ACC112 (cell line): ENCODE measurements around the gene GTF2H3.
A peak's percentile ranks its signal among the peaks of the same experiment; 100 is the strongest.
"Not testable (repeated sequence)": the region's sequence is repeated elsewhere in the genome, so short reads cannot be mapped to it uniquely, and the experiment has no call there.

Source experiments
- H2AFZ ChIP-seq: fragments of 200-600 bp; sonication (generic); one replicate; pipeline ENCODE4 v1.6.0; 2017; ENCODE audit warnings: antibody characterized with exemption, low read length; ENCODE audit not compliant: unreplicated experiment
- H3K27ac ChIP-seq: fragments of 200-600 bp; sonication (generic); 2 replicates; pipeline ENCODE4 v1.5.1; 2014; ENCODE audit warnings: low read depth, mild to moderate bottlenecking, antibody characterized with exemption, low read length, moderate library complexity
- H3K27me3 ChIP-seq: fragments of 200-600 bp; sonication (generic); 2 replicates; pipeline ENCODE4 v1.6.1; 2014; ENCODE audit warnings: mild to moderate bottlenecking, antibody characterized with exemption, low read length, moderate library complexity, mixed read lengths; ENCODE audit not compliant: insufficient read depth
- H3K36me3 ChIP-seq: fragments of 200-600 bp; sonication (generic); 2 replicates; pipeline ENCODE4 v1.6.1; 2016; ENCODE audit warnings: mild to moderate bottlenecking, antibody characterized with exemption, low read length, moderate library complexity, mixed read lengths; ENCODE audit not compliant: insufficient read depth
- H3K4me1 ChIP-seq: fragments of 200-600 bp; sonication (generic); one replicate; pipeline ENCODE4 v1.6.1; 2016; ENCODE audit warnings: low read length, mixed read lengths; ENCODE audit not compliant: insufficient read depth, unreplicated experiment, control insufficient read depth
- H3K4me3 ChIP-seq: fragments of 200-600 bp; sonication (generic); 2 replicates; pipeline ENCODE4 v1.5.1; 2014; ENCODE audit warnings: mild to moderate bottlenecking, low read depth, low read length
- H3K79me2 ChIP-seq: fragments of 200-600 bp; sonication (generic); one replicate; pipeline ENCODE4 v1.6.0; 2016; ENCODE audit warnings: low read length; ENCODE audit not compliant: control insufficient read depth, unreplicated experiment, insufficient read depth

Gene GTF2H3

GRCh38 chr12:123633379-123634141 is at the start of gene GTF2H3, which contains the start of gene EIF2B1:
GTF2H3 (plus strand) TSS chr12:123633829; CDS start chr12:123633860, 31 bp downstream.
EIF2B1 (minus strand) TSS chr12:123633686; CDS start chr12:123633557, 129 bp downstream.
- H3K36me3 ChIP-seq, result 0 out of 2 replicates have a peak, but pooled peaks cover 3% of the 10 kb centered on the region
- H3K4me1 ChIP-seq, result peaks cover 6% of the 10 kb centered on the region
- H3K27ac ChIP-seq, result peak within 1 kb of the TSS; percentile 61
- peak within 1 kb of the TSS; percentile 88 for H3K4me3 ChIP-seq
- H3K27me3 ChIP-seq, result no peaks in the 10 kb centered on the region
- H2AFZ ChIP-seq, result peak within 1 kb of the TSS; percentile 70
- peaks cover 49% of the 10 kb centered on the region for H3K79me2 ChIP-seq

DNA sequence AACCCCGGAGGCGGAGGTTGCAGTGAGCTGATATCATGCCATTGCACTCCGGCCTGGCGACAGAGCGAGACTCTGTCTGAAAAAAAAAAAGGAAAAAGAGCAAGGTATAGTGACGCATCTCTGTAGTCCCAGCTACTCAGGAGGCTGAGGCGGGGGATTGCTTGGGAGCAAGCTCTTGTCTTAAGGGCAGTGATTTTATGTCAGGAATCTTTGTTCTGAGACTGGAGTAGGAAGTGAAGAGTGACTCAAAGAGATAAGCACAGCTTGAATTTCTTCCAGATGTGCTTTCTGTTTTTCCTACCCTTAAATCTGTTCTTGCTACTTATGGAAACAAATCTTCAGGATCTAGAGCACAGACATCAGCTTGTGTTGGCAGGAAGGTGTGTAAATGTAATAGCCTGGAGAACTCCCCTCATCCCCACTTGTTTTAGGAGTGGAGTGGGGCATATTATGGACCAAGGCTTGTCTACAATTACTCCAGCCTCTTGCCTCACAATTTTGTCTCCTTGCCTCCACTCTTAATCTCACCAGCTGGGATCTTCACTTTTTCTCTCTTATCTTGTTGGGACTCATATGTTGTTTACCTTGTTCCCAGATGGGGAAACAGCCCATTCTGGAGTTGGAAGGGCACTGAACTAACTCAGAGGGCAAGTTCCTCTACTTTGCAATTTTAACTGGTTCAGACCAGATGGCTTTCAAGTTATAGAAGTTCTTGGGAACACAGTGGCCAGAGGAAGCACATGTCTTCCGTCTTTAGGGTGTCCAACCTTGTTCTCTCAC is 41.7 kb upstream of the GTF2H3 start:
- H3K79me2 ChIP-seq, result peaks cover 71% of the 10 kb centered on the region

DNA sequence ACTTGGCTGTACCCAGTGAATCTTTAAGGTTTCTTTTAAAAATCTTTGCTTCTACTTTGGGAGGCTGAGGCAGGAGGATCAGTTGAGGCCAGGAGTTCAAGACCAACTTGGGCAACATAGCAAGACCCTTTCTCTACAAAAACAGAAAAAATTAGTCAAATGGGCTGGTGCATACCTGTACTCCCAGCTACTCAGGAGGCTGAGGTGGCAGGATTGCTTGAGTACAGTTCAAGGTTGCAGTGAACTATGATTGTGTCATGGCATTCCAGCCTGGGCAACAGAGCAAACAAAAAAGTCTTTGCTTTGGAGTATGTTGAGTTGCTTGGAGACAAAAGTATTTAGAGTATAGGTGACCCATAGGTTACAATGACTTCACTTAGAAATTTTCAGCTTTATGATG is 37.9 kb upstream of the GTF2H3 start:
- H3K79me2 ChIP-seq, result peaks cover 45% of the 10 kb centered on the region
- H3K27ac ChIP-seq, result peak overlapping the region; percentile 42
- peaks cover 32% of the 10 kb centered on the region for H3K36me3 ChIP-seq
- no peak overlapping the region for H2AFZ ChIP-seq
- H3K27me3 ChIP-seq, result no peaks in the 10 kb centered on the region
- no peak overlapping the region for H3K4me3 ChIP-seq
- H3K4me1 ChIP-seq, result peaks cover 20% of the 10 kb centered on the region

More for the DNA sequence above, 41.7 kb upstream of the GTF2H3 start:
- H3K27ac ChIP-seq, result peak overlapping the region; percentile 63
- H3K4me1 ChIP-seq, result peaks cover 44% of the 10 kb centered on the region
- H3K36me3 ChIP-seq, result peaks cover 30% of the 10 kb centered on the region
- no peaks in the 10 kb centered on the region for H3K27me3 ChIP-seq
- H3K4me3 ChIP-seq, result no peak overlapping the region
- H2AFZ ChIP-seq, result no peak overlapping the region

GRCh38 chr12:123597100-123597499 is 36.5 kb upstream of the GTF2H3 start:
- H3K4me1 ChIP-seq, result peaks cover 9% of the 10 kb centered on the region
- H3K27ac ChIP-seq, result peak overlapping the region; percentile 32
- no peaks in the 10 kb centered on the region for H3K27me3 ChIP-seq
- peaks cover 28% of the 10 kb centered on the region for H3K36me3 ChIP-seq
- H3K4me3 ChIP-seq, result no peak overlapping the region
- H3K79me2 ChIP-seq, result peaks cover 39% of the 10 kb centered on the region
- no peak overlapping the region for H2AFZ ChIP-seq

GRCh38 chr12:123598522-123598921 is 35.1 kb upstream of the GTF2H3 start:
- Histone ChIP-seq H3K36me3 (peaks cover 28% of the 10 kb centered on the region), H3K79me2 (peaks cover 39% of the 10 kb centered on the region), H3K4me3 (no peak overlapping the region), H3K4me1 (peaks cover 7% of the 10 kb centered on the region), H2AFZ (no peak overlapping the region), H3K27ac (no peak overlapping the region), H3K27me3 (no peaks in the 10 kb centered on the region)

DNA sequence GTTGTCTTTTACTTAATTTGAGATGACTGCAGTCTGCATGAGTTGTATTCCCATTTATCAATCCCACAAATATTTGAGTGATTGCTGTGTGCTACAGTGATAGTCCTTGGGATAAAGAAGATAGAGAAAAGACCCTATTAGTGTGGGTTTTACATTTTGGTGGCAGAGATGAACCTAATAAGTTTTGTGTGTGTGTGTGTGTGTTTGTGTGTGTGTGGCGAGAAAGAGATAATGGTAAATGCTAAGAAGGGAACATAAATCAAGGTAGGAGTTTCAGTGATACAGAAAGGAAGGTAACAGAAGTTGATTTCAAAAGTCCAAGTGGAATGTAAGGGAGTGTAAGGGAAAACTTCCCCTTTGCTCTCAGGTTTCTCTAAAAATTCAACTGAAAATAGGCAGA is 34.3 kb upstream of the GTF2H3 start:
- no peaks in the 10 kb centered on the region for H3K27me3 ChIP-seq
- H2AFZ ChIP-seq, result no peak overlapping the region
- H3K36me3 ChIP-seq, result peaks cover 28% of the 10 kb centered on the region
- peaks cover 7% of the 10 kb centered on the region for H3K4me1 ChIP-seq
- no peak overlapping the region for H3K27ac ChIP-seq
- peaks cover 42% of the 10 kb centered on the region for H3K79me2 ChIP-seq
- no peak overlapping the region for H3K4me3 ChIP-seq

GRCh38 chr12:123599721-123600120 is 33.9 kb upstream of the GTF2H3 start:
- H3K27ac ChIP-seq, result no peak overlapping the region
- peaks cover 7% of the 10 kb centered on the region for H3K4me1 ChIP-seq
- H2AFZ ChIP-seq, result no peak overlapping the region
- peaks cover 28% of the 10 kb centered on the region for H3K36me3 ChIP-seq
- H3K79me2 ChIP-seq, result peaks cover 42% of the 10 kb centered on the region
- H3K27me3 ChIP-seq, result no peaks in the 10 kb centered on the region
- H3K4me3 ChIP-seq, result no peak overlapping the region

- H2AFZ ChIP-seq, result peak within 1 kb of the TSS; percentile 92
- no peaks in the 10 kb centered on the region for H3K27me3 ChIP-seq
- peaks cover 14% of the 10 kb centered on the region for H3K36me3 ChIP-seq
- H3K4me3 ChIP-seq, result peak within 1 kb of the TSS; percentile 96
- H3K4me1 ChIP-seq, result peaks cover 4% of the 10 kb centered on the region
- H3K27ac ChIP-seq, result peak within 1 kb of the TSS; percentile 66
- H3K79me2 ChIP-seq, result peaks cover 48% of the 10 kb centered on the region
These were observed 31.8 kb upstream of the GTF2H3 start, which contains the start of gene DDX55 for GRCh38 chr12:123601602-123602489. DDX55 (plus strand) TSS chr12:123602099; CDS start chr12:123602149, 50 bp downstream.

GRCh38 chr12:123602651-123603195 is 30.9 kb upstream of the GTF2H3 start:
- Histone ChIP-seq H3K27ac (no peak overlapping the region), H3K4me3 (peak overlapping the region; percentile 96), H3K79me2 (peaks cover 52% of the 10 kb centered on the region), H2AFZ (no peak overlapping the region), H3K4me1 (peaks cover 4% of the 10 kb centered on the region), H3K27me3 (no peaks in the 10 kb centered on the region), H3K36me3 (peaks cover 13% of the 10 kb centered on the region)

- not testable (repeated sequence) for H2AFZ ChIP-seq, H3K27ac ChIP-seq, H3K4me1 ChIP-seq, H3K27me3 ChIP-seq
- Histone ChIP-seq H3K36me3 (peaks cover 15% of the 10 kb centered on the region), H3K79me2 (peaks cover 52% of the 10 kb centered on the region), H3K4me3 (peak overlapping the region; percentile 22; the same call in 1 of the 2 replicates)
These were observed 30.1 kb upstream of the GTF2H3 start for GRCh38 chr12:123603495-123603894.
